ENCODE data around the gene MYF6.

GRCh38 chr12:80712866-80713265 is 5.4 kb downstream of the MYF6 start:
- no peak for TF ChIP-seq CTCF (conservative IDR thresholded peaks at IDR 0.05; ENCODE audit: low read depth, low read length)
- no peak for TF ChIP-seq EZH2 (IDR thresholded peaks at IDR 0.05; ENCODE audit: borderline replicate concordance, low read depth, low read length, poor library complexity, severe bottlenecking)

Data from A673 (cell line).